NCI-H345 (cell line): ENCODE measurements around the gene THOC5.
A peak's percentile ranks its signal among the peaks of the same experiment; 100 is the strongest.
"Not testable (repeated sequence)": the region's sequence is repeated elsewhere in the genome, so short reads cannot be mapped to it uniquely, and the experiment has no call there.

Experiments used
- DNase-seq: peaks from one replicate; lab custom pipeline; 2025; lab: John Stamatoyannopoulos, UW

Gene THOC5

DNA sequence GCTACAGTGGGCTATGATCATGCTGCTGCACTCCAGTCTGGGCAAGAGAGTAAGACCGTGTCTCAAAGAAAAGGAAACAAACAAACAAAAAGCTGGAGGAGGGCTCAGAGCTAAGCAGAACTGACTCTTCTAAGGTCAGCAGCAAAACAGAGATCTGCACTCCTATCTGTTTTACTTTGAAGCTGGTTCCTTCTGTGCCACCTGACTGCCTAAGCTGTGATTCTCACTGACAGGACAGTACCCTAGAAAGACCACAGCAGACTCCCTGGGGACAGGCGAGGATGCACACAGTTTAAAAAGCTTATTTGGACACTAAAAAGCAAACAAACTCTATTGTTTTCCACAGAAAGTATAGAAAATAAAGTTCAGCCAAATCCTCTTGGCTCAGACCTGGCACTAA, 43.0 kb downstream of the THOC5 start:
- DNase-seq, result no peak

- no peak for DNase-seq
Observed at GRCh38 chr22:29509815-29510214, 43.7 kb downstream of the THOC5 start.

- no peak for DNase-seq
Observed at GRCh38 chr22:29509298-29509697, 44.3 kb downstream of the THOC5 start.

GRCh38 chr22:29503811-29504372, 49.7 kb downstream of the THOC5 start:
- DNase-seq, result no peak

DNA sequence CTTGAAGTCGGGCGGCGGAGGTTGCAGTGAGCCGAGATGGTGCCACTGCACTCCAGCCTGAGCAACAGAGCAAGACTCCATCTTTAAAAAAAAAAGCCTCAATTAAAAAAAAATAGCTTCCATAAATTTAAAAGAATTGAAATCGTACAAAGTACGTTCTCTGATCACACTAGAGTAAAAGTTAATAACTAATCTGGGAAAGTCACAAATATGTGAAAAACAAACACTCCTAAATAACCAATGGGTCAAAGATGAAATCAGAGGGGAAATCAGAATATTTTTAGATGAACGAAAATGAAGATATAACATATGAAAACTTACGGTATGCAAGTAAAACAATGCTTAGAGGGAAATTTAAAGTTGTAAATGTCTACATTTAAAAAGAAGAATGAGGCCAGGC, 53.7 kb downstream of the THOC5 start:
- no peak for DNase-seq

GRCh38 chr22:29493636-29494035, 59.9 kb downstream of the THOC5 start:
- no peak for DNase-seq

- no peak for DNase-seq
Observed at GRCh38 chr22:29491012-29491411, 62.5 kb downstream of the THOC5 start.

DNA sequence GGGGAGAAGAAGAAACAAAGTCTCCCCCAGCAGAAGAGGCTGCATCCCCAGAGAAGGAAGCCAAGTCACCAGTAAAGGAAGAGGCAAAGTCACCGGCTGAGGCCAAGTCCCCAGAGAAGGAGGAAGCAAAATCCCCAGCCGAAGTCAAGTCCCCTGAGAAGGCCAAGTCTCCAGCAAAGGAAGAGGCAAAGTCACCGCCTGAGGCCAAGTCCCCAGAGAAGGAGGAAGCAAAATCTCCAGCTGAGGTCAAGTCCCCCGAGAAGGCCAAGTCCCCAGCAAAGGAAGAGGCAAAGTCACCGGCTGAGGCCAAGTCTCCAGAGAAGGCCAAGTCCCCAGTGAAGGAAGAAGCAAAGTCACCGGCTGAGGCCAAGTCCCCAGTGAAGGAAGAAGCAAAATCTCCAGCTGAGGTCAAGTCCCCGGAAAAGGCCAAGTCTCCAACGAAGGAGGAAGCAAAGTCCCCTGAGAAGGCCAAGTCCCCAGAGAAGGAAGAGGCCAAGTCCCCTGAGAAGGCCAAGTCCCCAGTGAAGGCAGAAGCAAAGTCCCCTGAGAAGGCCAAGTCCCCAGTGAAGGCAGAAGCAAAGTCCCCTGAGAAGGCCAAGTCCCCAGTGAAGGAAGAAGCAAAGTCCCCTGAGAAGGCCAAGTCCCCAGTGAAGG, 64.3 kb downstream of the THOC5 start:
- not testable (repeated sequence) for DNase-seq

DNA sequence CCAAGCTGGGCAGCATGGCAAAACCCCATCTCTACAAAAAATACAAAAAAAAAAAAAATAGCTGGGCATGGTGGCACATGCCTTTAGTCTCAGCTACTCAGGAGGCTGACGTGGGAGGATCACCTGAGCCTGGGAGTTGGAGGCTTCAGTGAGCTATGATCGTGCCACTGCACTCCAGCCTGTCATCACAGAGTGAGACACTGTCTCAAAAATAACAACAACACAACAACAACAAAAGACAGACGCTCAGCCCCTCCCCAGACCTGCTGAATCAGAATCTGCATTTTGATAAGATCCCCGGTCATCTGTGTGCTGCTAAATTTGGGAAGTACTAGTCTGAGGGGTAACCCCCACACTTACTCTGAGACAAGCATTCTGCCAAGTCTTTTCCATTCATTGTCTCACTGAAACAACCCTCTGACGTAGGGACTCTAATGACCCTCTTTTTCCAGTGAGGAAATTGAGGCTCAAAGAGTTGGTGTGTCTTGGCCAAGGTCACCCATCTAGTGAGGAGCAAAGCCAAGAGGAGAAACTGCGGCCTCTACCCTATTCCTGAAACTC, 66.1 kb downstream of the THOC5 start:
- no peak for DNase-seq

DNA sequence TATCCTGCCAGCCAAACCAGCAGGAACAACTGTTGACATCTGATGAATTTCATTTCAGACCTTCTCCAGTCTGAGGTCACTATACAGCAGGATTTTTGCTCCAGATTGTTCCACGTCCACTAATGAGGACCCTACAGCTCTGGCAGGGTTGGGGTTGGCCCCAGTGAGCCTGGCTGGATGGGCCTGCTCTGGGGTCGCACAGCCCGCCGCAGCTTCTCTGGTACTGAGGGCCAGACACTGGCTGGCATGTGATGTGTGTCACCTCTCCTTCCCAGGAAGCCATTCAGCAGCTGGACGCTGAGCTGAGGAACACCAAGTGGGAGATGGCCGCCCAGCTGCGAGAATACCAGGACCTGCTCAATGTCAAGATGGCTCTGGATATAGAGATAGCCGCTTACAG, 68.1 kb downstream of the THOC5 start:
- no peak for DNase-seq

DNA sequence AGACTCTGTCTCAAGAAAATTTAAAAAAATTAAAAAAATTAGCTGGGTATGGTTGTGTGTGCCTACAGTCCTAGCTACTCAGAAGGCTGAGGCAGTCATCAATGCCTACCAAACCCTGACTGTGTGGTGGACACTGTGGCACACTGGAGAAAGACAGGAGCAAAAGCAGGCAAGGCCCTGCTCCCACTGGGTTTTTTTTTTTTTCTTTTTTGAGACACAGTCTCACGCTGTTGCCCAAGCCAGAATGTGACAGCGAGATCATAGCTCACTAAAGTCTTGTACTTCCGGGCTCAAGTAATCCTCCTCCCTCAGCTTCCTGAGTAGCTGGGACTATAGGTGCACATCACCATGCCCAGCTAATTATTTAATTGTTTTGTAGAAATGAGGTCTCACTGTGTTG, 68.9 kb downstream of the THOC5 start:
- DNase-seq, result no peak

DNA sequence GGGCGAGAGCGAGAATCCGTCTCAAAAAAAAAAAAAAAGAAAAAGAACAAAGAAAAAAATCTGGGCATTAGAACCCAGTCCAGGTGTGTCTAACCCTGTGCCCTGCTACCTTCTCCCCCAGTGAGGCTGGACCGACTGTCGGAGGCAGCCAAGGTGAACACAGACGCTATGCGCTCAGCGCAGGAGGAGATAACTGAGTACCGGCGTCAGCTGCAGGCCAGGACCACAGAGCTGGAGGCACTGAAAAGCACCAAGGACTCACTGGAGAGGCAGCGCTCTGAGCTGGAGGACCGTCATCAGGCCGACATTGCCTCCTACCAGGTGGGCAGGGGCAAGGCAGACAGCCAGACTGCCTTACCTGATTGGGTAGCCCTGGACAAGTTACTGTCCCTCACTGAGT, 70.3 kb downstream of the THOC5 start:
- DNase-seq, result no peak

- DNase-seq, result no peak
Observed at GRCh38 chr22:29482726-29483125, 70.8 kb downstream of the THOC5 start.

- no peak for DNase-seq
Observed at GRCh38 chr22:29482253-29482652, 71.3 kb downstream of the THOC5 start.

- DNase-seq, result no peak
Observed at GRCh38 chr22:29481265-29482000, 72.1 kb downstream of the THOC5 start.

DNA sequence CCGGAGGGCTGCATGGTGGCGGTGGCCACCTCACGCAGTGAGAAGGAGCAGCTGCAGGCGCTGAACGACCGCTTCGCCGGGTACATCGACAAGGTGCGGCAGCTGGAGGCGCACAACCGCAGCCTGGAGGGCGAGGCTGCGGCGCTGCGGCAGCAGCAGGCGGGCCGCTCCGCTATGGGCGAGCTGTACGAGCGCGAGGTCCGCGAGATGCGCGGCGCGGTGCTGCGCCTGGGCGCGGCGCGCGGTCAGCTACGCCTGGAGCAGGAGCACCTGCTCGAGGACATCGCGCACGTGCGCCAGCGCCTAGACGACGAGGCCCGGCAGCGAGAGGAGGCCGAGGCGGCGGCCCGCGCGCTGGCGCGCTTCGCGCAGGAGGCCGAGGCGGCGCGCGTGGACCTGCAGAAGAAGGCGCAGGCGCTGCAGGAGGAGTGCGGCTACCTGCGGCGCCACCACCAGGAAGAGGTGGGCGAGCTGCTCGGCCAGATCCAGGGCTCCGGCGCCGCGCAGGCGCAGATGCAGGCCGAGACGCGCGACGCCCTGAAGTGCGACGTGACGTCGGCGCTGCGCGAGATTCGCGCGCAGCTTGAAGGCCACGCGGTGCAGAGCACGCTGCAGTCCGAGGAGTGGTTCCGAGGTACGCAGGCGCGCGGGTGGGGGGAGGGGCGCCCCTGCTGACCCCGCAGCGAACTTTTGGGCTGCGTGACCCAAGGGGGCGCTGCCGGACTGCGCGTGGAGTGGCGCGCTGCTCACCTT, 72.9 kb downstream of the THOC5 start:
- DNase-seq, result no peak

DNA sequence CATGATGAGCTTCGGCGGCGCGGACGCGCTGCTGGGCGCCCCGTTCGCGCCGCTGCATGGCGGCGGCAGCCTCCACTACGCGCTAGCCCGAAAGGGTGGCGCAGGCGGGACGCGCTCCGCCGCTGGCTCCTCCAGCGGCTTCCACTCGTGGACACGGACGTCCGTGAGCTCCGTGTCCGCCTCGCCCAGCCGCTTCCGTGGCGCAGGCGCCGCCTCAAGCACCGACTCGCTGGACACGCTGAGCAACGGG, 73.4 kb downstream of the THOC5 start:
- DNase-seq, result no peak

DNA sequence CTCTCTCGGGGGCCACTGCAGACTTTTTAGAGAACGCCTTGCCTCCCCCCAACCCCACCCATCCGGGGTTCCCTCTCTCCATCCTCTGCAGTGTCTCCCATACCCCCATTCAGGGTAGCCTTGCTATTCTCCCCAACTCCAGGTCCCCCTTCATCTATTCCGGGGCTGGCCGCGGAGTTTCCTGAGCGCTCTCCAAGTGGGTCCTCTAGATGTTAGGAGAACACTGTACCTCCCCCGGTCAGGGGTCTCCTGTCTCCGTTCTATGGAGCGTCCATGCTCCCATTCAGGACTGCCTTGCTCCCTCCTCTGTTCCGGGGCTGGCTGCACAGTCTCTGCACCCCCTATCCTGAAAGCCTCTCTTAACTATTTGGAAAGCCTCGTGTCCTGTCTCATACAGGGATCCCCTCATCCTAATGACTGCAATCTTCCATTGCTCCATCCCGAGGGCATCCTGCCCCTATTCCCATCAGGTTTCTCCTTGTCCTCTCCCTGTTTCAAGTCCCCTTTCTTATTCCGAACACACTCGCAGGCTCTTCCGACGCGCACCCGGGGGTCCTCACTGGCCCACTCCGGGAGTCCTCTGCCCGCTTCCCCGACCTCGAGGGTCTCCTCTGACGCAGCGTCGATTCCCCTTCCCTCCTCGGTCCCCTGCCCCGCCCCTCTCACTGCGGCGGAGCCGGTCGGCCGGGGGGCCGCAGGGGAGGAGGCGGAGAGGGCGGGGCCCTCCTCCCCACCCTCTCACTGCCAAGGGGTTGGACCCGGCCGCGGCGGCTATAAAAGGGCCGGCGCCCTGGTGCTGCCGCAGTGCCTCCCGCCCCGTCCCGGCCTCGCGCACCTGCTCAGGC, 73.9 kb downstream of the THOC5 start, which contains the start of gene NEFH:
Gene NEFH, plus strand, starts transcription at position 802 of the 845 bp plus-strand sequence. CDS start 45 bp downstream, outside the sequence.
- peak; percentile 39 for DNase-seq

DNA sequence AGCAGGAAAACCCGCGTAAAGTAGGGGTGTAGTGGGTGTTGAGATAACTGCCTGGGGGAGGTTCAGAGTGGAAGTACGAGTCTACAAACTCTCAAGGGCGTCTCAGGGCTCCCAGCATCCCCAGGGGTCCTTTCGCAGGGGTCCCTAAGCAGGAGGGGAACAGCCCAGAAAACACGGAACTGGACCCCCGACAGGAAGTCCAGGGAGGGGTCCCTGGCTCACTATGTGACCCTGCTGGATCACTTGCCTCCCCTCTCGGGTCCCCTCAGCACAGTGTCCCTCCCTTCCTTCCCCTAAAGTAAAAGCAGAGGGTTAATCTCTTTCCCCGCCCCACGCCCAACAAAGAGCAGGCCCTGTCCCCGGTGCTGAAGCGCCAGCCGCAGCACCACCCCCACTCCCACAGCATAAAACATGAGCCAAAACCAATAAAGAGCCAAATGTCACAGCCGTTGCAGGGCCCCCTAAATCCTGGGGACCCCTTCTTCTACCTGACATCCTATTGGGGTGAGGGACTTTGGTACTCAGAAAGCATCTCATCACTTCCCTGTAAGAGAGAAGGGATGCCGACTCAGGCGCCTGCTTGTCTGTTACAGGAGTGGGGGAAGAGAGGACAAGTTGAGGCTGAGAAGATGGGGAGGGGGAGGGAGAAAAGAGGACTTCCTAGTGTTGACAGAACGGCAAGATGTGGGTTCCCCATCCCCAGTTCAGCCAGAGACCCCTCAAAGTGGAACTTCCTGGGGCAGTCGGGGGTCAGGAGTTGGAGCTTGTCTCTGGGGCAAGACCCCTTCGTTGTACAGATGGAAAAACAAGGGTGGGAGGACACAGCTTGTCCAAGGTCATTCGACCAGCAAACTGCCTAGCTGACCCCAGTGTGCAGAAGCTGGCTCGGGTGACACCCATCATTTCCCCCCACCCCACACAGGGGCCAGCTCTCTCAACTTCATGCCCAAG, 75.0 kb downstream of the THOC5 start:
- DNase-seq, result no peak

- no peak for DNase-seq
Observed at GRCh38 chr22:29477723-29478318, 75.7 kb downstream of the THOC5 start.
